ENCODE measurements around the gene NFILZ.

GRCh38 chr19:8663920-8664670 lies 33.7 kb downstream of the NFILZ start:
- TF ChIP-seq CTCF (IDR thresholded peaks at IDR 0.05 in 8 of 11, conservative IDR thresholded peaks at IDR 0.05 in 3 of 11) (no peak), POLR2AphosphoS5 (IDR thresholded peaks at IDR 0.05) (peak in 1 of 3 donors; percentile 37)
